GM21367 (cell line): ENCODE results near the gene LIME1.
"Not testable (repeated sequence)": the region's sequence is repeated elsewhere in the genome, so short reads cannot be mapped to it uniquely, and the experiment has no call there.

Experiments used
- ATAC-seq: cut with Tn5 transposase; IDR thresholded peaks from one replicate; pipeline ENCODE4 v1.9.1; 2021; ENCODE audit not compliant: unreplicated experiment

The LIME1 gene

DNA sequence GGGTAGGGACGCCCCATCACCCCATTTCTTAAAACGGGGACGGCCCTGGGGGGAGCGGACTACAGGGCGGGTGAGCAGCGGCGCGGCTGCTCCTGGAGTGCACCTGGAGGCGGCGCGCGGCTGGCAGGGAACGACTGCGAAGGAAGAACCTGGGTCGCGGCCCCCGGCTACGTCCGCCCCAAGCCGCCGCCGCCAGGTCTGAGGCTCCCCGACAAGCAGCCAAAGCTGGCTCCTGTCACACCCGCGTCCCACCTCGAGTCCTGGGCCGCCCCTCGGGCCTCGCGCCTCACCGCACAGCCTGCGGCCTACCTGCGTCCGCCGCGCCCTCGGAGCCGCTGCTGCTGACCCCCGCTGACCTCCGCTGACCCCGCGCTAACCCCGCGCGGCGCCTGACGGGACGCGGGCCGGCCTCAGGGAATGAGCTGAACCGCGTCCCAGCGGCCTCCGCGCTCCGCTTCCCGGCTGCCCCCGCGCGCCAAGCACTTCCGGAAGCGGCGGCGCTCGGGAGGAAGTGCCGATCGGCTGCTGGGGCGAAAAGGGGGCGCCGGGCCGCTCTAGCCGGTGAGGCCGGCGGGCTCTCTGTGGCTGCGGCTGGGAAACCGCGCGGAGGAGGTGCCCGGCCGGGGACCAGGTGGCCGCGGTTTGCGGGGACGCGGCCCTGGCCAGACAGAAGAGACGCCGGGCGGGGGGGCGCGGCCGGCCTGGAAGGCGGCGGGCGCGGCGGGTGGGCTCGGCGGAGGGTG, 28.7 kb upstream of the LIME1 start, which contains the start of the genes ARFRP1 and ZGPAT:
ARFRP1 (minus strand) TSS at position 419 of the 743 bp plus-strand sequence. CDS start 885 bp downstream, outside the sequence.
ZGPAT (plus strand) TSS at position 482 of the 743 bp plus-strand sequence. CDS start 542 bp downstream, outside the sequence.
- ATAC-seq, result peak; percentile 50

GRCh38 chr20:63708301-63709148, 27.9 kb upstream of the LIME1 start:
- peak; percentile 10 for ATAC-seq

GRCh38 chr20:63709149-63709527, 27.3 kb upstream of the LIME1 start:
- ATAC-seq, result no peak

- no peak for ATAC-seq
These were observed 25.3 kb upstream of the LIME1 start for GRCh38 chr20:63711085-63711645.

DNA sequence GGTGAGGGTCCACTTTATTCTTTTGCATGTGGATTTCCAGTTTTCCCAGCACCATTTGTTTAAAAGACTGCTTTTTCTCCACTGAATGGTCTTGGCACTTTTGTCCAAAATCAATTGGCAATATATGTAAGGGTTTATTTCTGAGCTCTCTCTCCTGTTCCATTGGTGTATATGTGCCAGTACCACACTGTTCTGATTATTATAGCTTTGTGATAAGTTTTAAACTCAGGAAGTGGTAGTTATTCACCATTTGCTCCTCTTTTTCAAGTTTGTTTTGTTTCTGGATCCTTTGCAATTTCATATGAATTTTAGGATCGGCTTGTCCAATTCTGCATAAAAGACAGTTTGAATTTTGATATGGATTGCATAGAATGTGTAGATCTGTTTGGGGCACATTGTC, 24.3 kb upstream of the LIME1 start:
- no peak for ATAC-seq

DNA sequence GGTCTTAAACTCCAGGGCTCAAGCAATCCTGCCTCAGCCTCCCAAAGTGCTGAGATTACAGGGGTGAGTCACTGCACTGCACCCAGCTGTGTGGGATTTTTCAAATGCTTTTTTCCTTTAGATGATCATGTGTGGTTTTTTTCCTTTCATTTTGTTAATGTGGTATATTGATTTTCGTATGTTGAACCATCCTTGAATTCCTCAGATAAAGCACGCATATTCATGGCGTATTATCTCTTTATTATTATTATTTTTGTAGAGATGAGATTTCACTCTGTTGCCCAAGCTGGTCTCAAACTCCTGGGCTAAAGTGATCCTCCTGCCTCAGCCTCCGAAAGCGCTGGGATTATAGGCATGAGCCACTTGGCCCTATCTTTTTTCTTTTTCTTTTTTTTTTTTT, 21.6 kb upstream of the LIME1 start:
- ATAC-seq, result no peak

- no peak for ATAC-seq
These were observed 17.5 kb upstream of the LIME1 start for GRCh38 chr20:63718996-63719395.

DNA sequence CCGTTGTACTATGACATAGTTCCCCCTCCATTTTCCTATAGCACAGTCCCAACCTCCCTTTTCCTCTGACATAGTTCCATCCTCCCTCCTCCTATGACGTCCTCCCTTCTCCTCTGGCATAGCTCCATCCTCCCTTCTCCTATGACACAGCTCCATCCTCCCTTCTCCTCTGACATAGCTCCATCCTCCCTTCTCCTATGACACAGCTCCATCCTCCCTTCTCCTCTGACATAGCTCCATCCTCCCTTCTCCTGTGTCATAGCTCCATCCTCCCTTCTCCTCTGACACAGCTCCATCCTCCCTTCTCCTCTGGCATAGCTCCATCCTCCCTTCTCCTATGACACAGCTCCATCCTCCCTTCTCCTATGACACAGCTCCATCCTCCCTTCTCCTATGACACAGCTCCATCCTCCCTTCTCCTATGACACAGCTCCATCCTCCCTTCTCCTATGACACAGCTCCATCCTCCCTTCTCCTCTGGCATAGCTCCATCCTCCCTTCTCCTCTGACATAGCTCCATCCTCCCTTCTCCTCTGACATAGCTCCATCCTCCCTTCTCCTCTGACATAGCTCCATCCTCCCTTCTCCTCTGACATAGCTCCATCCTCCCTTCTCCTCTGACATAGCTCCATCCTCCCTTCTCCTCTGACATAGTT, 13.4 kb upstream of the LIME1 start:
- not testable (repeated sequence) for ATAC-seq

DNA sequence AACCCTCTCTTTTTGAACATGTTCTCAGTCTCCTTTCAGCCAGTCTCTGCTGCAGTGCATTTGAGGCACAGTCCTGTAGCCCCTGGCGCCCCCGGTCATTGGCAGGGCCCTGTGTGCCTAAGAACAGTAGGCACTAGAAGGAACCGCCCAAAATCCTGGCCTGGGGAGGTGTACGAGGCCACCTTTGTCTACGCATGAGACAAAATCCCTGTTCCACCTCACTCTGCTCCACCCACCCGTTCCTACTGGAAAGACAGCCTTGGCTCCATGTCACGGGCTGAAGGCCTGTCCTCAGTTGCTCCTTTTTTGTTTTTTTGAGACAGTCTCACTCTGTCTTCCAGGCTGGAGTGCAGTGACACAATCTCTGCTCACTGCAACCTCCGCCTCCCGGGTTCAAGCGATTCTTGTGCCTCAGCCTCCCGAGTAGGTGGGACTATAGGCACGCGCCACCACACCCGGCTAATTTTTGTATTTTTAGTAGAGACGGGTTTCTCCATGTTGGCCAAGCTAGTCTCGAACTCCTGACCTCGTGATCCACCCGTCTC, 6.2 kb upstream of the LIME1 start:
- ATAC-seq, result not testable (repeated sequence)

DNA sequence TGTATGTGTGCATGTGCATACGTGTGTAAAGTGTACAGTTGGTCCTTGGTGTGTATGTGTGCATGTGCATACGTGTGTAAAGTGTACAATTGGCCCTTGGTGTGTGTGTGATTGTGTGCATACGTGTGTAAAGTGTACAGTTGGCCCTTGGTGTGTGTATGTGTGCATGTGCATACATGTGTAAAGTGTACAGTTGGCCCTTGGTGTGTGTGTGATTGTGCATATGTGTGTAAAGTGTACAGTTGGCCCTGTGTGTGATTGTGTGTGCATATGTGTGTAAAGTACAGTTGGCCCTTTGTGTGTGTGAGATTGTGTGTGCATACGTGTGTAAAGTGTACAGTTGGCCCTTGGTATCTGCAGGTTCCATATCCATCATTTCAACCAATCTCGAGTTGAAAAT, 5.1 kb upstream of the LIME1 start:
- no peak for ATAC-seq

GRCh38 chr20:63732118-63733095, 4.1 kb upstream of the LIME1 start:
- ATAC-seq, result no peak

- no peak for ATAC-seq
These were observed 3.3 kb upstream of the LIME1 start for GRCh38 chr20:63733117-63733516.

- ATAC-seq, result no peak
These were observed 2.8 kb upstream of the LIME1 start for GRCh38 chr20:63733579-63734081.

DNA sequence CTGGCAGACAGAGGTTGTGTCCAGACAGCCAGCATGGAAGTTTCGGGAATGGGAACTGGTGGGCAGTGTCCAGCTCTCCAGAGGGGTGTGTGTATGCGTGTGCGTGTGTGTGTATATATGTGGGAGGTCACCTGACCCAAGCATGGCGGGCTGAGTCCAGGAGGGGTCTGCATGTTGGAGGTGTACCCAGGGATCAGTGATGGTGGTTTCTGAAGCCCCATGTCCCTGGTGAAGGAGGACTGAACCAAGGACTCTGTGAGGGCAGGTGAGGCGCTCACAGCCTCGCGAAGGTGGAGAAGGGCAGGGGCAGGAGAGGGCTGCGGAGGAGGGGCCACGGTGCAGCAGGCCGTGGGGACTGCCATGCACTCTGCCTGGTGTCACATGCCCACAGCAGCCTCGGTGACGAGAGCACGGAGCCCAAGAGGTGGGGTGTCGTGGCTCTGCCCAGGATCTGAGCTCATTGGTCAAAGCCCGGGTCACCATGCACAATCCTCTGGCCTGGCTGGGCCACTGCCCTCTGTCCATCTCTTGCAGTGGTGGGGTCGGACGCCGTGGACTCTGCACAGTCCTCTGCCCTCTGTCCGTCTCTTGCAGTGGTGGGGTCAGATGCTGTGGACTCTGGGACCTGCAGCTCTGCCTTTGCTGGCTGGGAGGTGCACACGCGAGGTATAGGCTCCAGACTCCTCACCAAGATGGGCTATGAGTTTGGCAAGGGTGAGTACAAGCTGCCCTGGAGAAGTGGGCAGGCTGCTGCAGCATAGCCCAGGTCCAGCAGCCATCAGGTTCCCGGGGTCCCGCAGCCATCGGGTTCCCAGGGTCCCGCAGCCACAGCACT, 2.1 kb upstream of the LIME1 start:
- no peak for ATAC-seq

DNA sequence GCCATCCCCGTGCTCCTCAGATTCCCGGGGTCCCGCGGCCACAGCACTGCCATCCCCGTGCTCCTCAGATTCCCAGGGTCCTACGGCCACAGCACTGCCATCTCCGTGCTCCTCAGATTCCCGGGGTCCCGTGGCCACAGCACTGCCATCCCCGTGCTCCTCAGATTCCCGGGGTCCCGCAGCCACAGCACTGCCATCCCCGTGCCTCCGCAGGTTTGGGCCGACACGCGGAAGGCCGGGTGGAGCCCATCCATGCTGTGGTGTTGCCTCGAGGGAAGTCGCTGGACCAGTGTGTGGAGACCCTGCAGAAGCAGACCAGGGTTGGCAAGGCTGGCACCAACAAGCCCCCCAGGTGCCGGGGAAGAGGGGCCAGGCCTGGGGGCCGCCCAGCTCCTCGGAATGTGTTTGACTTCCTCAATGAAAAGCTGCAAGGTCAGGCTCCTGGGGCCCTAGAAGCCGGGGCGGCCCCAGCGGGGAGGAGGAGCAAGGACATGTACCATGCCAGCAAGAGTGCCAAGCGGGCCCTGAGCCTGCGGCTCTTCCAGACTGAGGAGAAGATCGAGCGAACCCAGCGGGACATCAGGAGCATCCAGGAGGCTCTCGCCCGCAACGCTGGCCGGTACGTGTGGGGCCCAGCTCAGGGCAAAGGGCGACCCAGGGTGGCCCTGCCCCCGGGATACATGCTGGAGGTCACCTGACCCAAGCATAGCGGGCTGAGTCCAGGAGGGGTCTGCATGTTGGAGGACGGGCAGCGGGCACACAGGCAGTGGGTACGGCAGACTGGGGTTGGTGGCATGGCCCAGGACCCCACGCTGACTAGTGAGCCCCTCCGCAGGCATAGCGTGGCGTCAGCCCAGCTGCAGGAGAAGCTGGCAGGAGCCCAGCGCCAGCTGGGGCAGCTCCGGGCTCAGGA, 1.3 kb upstream of the LIME1 start:
- ATAC-seq, result no peak

DNA sequence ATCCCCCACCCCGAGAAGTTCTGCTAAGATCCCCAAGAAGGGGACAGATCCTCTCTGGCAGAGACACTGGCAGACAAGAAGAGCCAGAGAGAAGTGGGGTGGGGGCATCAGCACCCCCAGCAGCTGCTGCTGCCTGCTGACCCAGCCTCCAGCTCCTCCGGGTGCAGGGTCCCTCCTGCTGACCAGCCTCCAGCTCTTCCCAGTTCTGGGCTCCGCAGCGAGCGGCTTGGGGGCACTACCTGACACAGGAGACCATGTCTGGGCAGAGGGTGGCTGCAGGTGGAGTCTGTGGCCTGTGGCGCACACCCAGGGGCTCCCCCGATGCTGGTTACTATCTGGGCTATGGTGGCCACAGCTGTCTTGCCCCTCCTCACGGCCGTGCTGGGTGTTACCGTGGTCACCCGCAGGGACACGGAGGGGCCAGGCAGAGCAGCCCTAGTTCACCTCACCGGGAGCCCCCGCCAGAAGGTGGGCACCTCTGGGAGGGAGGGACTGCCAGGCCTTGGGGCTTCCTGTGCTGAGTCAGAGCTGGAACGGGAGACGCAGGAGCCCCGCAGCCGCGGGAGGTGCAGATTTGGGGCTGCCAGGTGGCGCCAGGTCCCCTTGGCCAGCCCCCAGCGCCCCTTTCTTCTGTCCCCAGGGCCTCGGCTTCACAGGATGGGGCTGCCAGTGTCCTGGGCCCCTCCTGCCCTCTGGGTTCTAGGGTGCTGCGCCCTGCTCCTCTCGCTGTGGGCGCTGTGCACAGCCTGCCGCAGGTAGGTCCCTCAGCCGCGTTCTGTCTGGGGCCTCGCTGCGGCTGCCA, 630 bp downstream of the LIME1 start:
- ATAC-seq, result no peak

GRCh38 chr20:63737695-63737944, 1.2 kb downstream of the LIME1 start:
- no peak for ATAC-seq
